ENCODE data around the gene UXS1. TPM values are rescaled to one million over a fixed set of nuclear protein-coding genes. Genes with fewer than 3 reads are reported as not detected.

UXS1 gene
- total RNA-seq, 2 donors from 2014 or later = 28.3 to 49.1 TPM

GRCh38 chr2:106117882-106118684 is 76.0 kb downstream of the UXS1 start:
- no peak overlapping the region for H3K27ac ChIP-seq
- H3K27me3 ChIP-seq (replicated peaks; ENCODE audit: insufficient read depth) = no peaks in the 10 kb centered on the region
- H3K9me3 ChIP-seq = no peaks in the 10 kb centered on the region
- no peak overlapping the region for H3K4me3 ChIP-seq
- ATAC-seq (ENCODE audit: insufficient number of reproducible peaks, low FRiP score, low read depth) = no peak
- peaks cover 8% of the 10 kb centered on the region for H3K36me3 ChIP-seq
- TF ChIP-seq CTCF (IDR thresholded peaks at IDR 0.05) = no peak
- H3K4me1 ChIP-seq (ENCODE audit: control insufficient read depth in 1 of 2, low read depth in 2 of 2) = no peaks in the 10 kb centered on the region
- DNase-seq (ENCODE audit: low spot score) = no peak

DNA sequence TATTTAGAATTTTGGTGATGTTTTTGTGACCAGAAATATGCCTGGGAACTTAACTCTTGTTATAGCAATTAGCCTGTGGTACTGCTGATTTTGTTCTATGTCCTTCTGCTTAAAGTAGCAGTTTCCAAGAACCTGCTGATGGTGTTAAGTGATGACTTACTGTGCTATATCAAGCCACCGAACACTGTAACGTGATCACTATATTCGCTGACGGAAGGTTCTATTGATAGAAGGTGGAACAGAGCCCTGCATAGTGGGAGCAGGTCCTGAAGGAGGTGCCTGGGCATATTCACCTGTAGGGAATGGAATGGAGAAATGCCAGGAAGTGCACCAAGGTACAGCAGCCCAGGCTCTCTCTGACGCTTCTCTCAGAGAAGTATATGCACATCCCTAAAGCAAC is 76.8 kb downstream of the UXS1 start:
- Histone ChIP-seq H3K4me1 (ENCODE audit: control insufficient read depth in 1 of 2, low read depth in 2 of 2) (no peaks in the 10 kb centered on the region), H3K27ac (no peak overlapping the region), H3K9me3 (no peaks in the 10 kb centered on the region), H3K27me3 (replicated peaks; ENCODE audit: insufficient read depth) (no peaks in the 10 kb centered on the region), H3K4me3 (no peak overlapping the region), H3K36me3 (peaks cover 10% of the 10 kb centered on the region)
- ATAC-seq (ENCODE audit: insufficient number of reproducible peaks, low FRiP score, low read depth) (no peak), DNase-seq (ENCODE audit: low spot score) (no peak)
- TF ChIP-seq CTCF (IDR thresholded peaks at IDR 0.05) = no peak

- Histone ChIP-seq H3K27me3 (replicated peaks; ENCODE audit: insufficient read depth) (no peaks in the 10 kb centered on the region), H3K4me3 (no peak overlapping the region), H3K9me3 (no peaks in the 10 kb centered on the region), H3K27ac (no peak overlapping the region), H3K4me1 (ENCODE audit: control insufficient read depth in 1 of 2, low read depth in 2 of 2) (no peaks in the 10 kb centered on the region), H3K36me3 (peaks cover 14% of the 10 kb centered on the region)
- no peak for TF ChIP-seq CTCF (IDR thresholded peaks at IDR 0.05)
- no peak for DNase-seq (ENCODE audit: low spot score)
- ATAC-seq (ENCODE audit: insufficient number of reproducible peaks, low FRiP score, low read depth) = no peak
Observed at GRCh38 chr2:106116248-106116647, 77.9 kb downstream of the UXS1 start.

- H3K27ac ChIP-seq = no peak overlapping the region
- TF ChIP-seq CTCF (IDR thresholded peaks at IDR 0.05) = no peak
- H3K4me3 ChIP-seq = no peak overlapping the region
- no peaks in the 10 kb centered on the region for H3K4me1 ChIP-seq (ENCODE audit: control insufficient read depth in 1 of 2, low read depth in 2 of 2)
- H3K9me3 ChIP-seq = no peaks in the 10 kb centered on the region
- DNase-seq (ENCODE audit: low spot score) (no peak), ATAC-seq (ENCODE audit: insufficient number of reproducible peaks, low FRiP score, low read depth) (no peak)
- H3K36me3 ChIP-seq = peaks cover 20% of the 10 kb centered on the region
- no peaks in the 10 kb centered on the region for H3K27me3 ChIP-seq (replicated peaks; ENCODE audit: insufficient read depth)
Observed at GRCh38 chr2:106115665-106116064, 78.4 kb downstream of the UXS1 start.

DNA sequence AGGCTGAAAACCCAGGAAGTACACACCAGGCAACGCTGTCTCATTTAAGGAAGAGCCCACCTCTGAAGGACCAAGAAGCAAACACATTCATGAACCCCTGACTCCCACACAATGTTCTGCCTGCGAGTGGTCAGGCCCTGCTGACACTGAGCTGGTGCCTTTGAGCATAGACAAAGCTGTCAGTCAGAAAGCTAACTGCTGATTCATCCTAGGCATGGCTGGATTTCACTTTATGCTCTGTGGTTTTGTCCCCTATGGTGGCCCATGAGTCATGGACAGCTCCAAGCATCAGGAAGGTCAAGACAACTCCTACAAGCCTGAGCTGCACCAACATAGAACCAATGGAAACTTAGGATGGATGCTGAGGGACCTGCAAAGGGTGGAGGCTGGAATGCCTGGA is 78.9 kb downstream of the UXS1 start:
- ATAC-seq (ENCODE audit: insufficient number of reproducible peaks, low FRiP score, low read depth) (no peak), DNase-seq (ENCODE audit: low spot score) (no peak)
- H3K4me1 ChIP-seq (ENCODE audit: control insufficient read depth in 1 of 2, low read depth in 2 of 2) = no peaks in the 10 kb centered on the region
- no peak overlapping the region for H3K4me3 ChIP-seq
- H3K27ac ChIP-seq = no peak overlapping the region
- H3K9me3 ChIP-seq = no peaks in the 10 kb centered on the region
- peaks cover 17% of the 10 kb centered on the region for H3K36me3 ChIP-seq
- no peaks in the 10 kb centered on the region for H3K27me3 ChIP-seq (replicated peaks; ENCODE audit: insufficient read depth)
- TF ChIP-seq CTCF (IDR thresholded peaks at IDR 0.05) = no peak

All from thoracic aorta (tissue), 2 donors.